ENCODE data around the gene TLE2.
"Not testable (repeated sequence)": the region's sequence is repeated elsewhere in the genome, so short reads cannot be mapped to it uniquely, and the experiment has no call there.

The TLE2 gene

DNA sequence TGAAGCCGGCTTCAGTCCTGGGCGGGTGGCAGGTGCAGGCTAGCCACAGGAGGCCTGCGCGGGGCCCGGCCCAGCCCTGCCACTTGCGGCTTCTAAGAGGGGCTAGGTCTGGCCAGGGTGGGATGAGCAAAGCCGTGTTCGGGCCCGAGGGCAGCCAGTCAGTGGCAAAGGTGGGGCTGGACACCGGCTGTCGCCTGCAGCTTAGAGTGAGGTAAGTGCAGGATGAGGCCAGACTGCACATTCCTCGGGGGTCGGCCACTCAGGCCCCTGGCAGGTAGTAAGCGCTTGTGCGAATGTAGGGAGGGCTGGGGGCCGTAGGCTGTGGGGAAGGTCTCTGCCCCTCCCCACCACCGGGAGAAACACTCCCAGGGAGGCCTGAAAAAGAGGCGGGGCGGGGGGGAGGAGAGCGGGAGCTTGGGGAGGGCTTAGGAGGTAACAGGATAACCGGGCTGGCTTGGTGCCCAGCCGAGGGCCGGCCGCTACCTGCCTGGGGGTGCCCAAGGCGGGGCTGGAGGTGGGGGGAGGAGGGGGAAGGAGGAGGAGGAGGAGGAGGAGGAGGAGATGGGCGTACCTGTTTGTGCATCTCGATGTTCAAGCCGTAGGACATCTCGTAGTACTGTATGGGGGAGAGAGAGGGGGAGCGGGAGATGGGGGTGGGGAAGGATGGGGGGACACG lies 26.8 kb upstream of the TLE2 start:
- no peak for DNase-seq

DNA sequence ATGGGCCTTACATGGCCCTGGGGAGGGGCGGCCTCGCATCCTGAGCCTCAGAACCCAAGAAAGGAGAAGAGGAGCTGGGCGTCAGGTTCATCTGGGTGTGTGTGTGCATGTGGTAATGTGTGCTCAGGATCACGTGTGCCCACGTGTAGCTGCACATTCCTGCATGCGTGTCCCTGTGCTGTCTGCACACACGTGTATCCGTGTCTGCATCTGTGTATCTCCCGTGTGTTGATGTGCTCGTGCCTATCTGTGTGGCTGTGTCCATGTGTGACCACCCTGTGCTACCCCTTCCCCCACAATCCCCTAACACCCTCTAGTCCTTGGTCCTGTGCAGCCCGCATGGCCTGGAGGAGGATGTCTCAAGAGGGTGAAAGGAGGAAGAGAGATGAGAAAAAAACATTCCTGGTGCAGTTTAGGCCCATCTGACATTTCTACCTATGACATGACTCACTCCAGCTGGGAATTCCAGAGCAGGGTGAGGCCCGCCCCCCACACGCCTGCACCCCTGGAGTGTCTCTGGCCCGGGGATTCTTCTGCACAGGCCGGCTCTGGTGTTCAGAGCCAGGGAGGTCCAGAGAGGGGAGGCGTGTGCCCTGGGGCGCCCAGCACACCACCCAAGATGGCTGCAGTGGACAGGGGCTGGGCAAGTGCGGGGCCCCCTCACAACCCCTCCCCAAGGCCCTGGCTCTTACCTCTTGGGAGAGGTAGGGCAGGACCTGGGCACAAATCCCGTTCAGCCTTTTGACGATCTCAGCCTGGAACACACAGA lies 26.1 kb upstream of the TLE2 start:
- no peak for DNase-seq

DNA sequence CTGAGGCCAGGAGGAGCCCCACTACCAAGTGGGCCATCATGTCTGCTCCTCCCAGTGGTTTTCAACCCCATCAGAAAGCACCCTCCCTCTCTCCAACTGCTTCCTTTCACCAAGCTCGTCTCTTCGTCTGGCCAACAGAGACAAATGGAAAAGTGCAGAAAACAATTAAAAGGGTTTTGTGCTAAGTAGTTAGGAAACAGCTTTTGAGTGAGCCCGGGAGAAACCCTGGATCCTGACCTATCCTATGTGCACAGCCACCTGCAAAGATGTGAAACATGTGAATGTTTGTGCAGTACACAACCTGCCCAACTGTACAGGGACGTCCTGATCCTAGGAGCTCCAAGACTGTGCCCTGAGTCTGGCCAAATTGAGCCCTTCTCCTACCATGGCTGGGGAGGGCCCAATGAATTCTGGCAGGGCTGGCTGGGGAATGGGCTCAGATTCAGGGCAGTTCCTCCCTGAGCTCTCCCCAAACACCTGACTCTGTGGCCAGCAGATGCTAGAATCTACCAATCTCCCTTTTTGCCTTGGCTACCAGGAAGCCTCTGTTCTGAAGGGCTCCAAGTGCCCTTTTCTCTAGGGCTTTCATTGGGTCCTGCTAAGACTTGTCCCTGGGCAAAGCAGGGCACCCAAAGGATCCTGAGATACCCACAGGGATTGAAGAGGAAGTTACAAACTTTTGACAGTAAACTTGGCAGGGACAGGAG lies 25.3 kb upstream of the TLE2 start:
- no peak for DNase-seq

DNA sequence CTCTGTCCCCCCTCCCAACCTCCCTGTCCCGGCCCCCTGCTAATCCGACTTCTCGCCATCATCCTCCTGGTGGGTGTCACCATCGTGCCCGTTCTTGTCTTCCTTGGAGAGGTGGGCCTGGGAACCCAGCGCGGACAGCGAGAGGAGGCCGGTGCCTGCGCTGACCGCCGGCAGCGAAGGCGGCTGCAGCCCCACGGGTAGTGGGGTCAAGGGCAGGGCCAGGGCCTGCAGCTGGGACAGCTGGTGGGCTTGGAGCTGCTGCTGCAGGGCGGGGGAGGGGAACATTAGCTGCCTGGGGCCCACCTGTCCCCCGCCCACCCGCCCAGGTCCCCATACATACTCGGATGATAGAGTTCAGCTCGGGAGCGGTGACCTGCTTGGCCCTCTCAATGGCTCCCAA lies 24.7 kb upstream of the TLE2 start:
- DNase-seq, result no peak

DNA sequence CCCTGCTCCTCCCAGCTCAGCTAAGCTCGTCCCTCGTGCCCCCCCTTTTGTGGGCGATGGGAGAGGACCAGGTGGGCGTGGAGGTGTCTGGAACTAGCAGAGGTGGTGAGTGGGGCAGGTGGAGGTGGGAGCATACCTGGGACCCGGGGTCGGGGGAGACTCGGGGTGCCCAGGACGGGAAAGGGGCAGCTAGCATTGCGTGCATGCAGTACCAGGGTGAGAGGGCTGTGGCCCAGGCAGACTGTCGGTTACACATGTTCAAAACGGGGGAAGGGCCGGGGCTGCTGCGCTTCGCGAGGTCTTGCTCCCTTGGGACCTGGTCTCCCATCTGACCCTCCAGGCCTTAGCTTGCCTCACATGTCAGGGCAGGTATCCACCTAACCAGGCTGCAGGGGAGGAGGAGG lies 24.1 kb upstream of the TLE2 start:
- no peak for DNase-seq

DNA sequence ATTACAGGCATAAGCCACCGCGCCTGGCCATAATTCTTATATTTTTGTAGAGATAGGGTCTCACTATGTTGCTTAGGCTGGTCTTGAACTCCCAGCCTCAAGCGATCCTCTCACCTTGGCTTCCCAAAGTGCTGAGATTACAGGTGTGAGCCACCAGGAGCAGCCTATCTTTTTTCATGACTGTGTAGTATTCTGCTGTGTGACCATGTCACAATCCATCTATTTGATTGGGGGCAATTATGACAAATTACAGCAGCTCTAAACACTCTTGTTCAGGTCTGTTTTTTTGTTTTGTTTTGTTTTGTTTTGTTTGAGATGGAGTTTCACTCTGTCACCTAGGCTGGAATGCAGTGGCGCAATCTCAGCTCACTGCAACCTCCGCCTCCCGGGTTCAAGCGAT lies 20.9 kb upstream of the TLE2 start:
- DNase-seq, result not testable (repeated sequence)

DNA sequence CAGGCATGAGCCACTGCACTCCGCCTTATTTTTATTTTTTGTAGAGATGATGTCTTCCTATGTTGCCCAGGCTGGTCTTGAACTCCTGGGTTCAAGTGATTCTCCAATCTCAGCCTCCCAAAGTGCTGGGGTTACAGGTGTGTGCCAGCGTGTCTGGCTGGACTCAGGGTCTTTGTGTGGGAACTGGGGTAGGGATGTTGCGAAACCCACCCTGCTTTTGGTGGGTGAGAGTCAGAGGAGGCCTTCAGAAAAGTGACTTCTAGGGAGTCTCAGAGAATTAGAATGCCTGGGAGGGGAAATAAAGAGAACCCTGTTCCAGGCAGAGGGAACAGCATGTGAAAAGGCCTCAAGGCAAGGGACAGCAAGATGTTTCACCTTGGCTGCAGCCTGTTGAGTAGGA lies 20.0 kb upstream of the TLE2 start:
- no peak for DNase-seq

DNA sequence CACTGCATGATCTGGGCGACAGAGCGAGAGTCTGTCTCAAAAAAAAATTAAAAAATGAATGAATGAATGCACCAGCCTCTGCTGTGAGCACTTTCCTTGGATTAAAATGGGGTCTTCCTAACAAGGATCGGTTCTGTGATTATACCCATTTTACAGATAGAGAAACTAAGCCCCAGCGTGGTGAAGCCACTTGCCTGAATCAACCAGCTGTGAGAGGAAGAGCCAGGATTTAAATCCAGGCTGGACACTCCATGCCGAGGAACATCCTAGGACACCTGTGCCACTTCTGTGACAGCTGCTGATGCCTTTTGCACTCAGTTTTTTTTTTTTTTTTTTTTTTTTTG lies 19.1 kb upstream of the TLE2 start:
- DNase-seq, result no peak

DNA sequence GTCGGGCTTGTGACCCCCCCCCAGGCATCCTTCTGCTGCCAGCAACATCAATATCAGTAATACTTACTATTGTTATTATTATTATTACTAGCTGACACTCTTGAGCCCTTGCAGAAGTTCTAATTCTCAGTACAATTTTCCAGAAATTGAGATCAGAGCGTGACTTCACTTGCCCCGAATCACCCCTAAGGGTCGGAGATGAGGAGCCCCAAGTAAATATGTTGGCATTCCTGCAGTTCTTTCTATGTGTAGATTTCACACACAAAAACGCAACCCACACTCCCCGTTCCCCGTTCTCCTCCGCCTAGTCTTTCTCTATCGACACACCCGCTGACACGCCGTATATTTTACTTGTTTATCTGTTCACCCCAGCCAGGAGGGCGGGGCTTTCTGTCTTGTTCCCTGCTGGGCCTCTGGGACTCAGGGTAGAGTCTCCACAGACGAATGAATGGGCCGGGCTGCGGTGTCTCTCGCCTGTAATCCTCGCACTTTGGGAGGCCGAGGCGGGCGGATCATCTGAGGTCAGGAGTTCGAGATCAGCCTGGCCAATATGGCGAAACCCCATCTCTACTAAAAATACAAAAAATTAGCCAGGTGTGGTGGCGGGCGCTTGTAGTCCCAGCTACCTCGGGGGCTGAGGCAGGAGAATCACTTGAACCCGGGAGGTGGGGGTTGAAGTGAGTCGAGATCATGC lies 18.6 kb upstream of the TLE2 start:
- peak; percentile 80 for DNase-seq

DNA sequence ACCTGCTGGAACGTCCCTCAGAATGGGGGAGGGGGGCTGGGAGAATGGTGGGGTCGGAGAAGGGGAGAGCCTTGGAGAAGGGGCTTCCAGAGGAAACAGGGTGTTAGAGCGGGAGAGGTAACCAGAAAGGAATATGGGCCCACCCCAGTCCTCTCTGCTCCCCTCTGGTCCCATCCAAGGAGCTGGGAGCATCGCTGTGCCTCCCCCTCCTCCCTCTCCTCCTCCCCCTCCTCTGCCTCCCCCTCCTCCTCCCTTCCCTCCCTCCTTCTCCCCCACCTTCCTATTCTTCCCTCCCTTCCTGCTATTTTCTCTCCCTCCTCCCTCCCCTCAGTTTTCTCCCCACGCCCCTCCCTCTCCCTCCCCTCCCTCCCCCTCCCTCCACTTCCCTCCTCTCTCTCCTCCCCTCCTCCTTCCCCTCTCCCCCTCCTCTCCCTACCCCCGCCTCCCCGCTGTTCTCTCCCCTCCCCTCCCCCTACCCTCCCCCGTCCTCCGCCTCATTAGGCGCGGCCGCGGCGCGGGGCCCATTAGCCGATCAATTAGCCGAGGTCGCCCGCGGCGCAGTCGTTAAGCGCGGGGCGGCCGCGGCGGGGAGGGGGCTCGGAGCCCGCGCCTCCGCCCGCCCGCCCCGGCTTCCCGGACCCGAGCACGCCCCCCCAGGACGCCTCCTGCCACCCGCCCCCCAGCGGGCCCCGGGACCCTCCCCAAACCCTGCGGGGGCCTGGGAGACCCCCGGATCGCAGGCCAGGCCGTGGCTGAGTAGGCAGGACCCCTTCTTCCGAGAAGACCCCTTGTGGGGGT lies 17.8 kb upstream of the TLE2 start:
- DNase-seq, result no peak

DNA sequence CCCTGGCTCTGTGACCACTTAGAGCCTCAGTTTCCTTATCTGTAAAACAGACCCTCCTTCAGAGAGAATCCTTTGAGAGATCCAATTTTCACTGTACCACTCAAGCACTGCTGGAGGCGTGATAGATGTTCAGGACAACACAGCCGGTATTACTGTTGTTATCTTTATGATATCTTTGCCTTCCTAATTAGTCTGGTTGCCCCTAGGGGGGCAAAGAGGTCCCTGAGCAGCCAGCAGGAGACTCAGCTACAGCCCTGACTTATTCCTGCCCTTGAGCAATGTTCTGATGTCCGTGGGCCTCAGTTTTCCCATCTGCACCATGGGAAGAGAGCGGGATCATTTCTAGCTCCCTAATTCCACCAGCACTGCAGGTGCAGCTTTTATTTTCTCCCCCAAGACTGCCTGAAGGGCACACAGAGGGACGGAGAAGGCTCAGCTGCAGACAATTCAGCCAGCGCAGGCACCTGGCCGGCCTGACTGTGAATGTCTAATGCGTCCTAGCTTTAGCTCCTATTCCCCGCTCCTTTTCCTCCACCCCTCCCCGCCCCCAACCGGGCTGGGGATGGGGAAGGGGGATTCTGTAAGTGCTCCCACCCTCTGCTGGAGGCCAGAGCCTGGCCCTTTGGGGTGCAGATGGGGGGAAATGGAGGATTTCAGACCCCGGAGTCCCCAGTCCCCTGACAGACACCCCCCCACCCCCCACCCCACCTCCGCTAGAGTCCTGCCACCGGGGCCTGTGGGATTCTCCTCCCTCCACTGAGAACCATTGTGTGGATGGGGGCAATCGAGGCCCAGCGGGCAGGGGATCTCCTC lies 17.0 kb upstream of the TLE2 start:
- DNase-seq, result no peak

DNA sequence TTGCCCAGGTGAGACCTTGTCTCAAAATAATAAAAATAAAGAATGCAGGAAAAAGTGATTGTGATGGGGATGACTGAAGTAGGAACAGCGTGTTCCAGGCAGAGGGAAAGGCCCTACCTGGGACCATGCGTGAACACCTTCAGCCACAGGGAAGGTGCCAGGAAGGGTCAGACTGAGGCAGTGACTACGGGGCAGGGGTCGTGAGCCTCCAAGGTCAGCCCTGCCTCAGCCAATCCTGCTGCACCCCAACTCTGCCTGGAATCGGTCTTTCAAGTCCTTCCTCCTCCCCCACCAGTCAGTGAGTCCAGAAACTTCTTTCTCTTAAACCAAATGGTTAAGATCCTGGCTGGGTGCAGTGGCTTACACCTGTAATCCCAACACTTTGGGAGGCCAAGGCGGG lies 16.1 kb upstream of the TLE2 start:
- DNase-seq, result no peak

DNA sequence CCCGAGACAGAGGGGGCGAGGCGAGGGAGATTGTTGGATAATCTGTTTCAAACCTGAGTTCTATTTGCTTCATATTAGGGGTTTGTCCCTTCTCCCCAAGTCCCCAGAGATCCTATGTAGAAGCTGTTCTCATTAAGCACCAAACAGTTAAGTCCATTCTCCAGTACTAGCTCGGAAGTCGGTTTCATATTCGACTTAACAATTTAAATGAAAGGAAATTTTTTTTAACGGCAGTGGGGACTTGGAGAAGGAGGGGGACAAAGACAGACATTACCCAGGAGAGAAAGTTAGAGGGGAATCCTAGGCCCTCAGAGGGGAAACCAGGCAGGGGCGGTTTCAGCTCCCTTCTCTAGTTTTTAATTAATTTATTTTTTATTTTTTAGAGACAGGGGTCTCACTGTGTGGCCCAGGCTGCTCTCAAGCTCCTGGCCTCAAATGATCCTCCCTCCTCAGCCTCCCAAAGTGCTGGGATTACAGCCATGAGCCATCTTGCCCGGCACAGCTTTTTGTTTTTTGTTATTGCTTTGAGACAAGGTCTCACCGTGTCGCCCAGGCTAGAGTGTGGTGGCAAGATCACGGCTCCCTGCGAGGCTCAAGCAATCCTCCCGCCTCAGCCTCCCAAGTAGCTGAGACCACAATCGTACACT lies 13.7 kb upstream of the TLE2 start:
- no peak for DNase-seq

DNA sequence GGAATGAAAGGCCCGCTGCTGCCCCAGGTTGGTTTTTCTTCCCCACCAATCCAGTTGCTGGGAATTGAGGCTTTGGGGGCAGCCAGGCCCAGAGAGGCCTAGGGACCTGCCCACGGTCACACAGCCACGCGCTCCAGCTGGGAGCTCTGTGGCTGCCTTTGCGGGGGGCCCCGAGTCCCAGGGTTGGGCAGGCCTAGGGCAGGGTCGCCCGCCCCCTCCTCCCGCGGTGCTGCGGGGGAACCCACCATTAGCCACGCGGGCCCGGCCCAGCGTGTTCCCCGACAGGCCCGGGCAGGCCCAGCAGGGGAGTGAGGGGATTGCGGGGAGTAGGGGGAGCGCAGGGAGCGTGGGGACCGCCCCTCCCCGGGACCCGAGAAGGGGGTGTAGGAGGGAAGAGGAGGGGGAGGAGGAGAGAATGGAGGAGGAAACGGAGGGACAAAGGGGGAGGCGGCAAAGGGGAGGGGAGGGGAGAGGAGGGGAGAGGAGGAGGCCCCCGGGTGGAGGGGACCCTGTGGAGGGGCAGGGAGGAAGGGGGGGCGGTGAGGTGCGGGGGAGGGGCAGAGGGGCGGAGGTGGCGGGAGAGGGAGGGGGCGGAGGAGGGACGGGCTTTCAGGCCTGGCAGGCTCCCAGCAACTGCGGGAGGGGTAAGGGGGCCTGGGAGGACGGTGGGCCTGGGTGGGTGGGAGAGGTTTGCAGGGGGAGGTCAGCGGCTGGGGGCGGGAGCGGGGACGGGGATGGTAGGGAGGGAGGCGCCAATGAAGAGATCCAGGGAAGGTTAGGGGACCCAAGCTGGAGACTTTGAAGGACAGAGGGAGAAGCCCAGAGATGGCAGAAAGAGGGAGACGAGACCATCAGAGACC lies 12.9 kb upstream of the TLE2 start:
- DNase-seq, result no peak

DNA sequence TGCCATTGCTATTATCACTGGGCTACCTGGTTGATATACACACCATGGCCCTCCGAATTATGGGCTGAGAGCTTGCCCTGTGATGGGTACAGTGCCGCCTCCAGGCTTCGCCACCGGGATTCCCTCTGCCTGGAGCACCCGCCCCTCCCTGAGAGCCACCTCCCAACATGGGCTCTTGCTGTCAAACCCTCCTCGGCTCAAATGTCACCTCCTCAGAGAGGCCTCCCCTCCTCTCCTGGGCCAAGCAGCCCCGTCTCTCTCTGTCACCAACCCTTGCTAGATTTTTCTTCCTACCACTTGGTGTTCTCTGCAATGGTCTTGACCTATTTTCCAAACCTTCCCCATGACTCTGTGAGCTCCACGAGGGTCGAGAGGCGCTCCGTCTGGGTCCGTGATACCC lies 12.2 kb upstream of the TLE2 start:
- DNase-seq, result no peak

DNA sequence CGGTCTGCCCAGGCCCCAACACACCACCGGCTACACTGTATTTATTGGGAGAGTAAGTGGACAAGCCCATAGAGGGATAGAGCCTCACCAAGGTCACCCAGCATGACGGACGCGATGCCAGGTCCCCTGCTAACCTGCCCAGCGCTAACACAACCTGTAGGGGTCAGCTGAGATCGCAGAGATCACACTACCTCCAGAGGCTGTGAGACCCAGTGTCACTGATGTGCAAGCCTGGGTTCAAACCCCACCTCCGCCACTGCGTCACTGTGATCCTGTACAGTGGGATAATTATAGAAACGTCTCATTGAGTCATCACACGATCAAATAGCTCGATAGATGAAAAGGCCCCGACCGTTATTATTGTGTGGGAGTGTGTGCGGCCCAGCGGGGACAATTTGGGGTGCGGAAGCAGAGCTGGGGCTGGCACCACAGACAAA lies 10.6 kb upstream of the TLE2 start:
- no peak for DNase-seq

DNA sequence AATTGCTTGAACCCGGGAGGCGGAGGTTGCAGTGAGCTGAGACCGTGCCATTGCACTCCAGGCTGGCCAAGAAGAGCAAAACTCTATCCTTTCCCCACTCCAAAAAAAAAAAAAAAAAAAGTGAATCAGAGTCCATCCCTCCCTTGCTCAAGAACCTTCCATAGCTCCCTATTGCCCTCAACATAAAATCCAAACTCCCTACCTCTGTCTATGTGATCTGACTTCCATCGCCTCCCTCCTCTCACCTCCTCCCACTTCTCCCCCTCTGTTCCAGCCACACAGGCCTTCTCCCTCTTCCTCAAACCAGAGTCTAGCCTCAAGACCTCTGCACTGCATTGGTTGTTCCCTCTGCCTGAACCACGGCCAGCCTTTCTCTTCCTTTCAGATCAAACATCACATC lies 10.0 kb upstream of the TLE2 start:
- no peak for DNase-seq

DNA sequence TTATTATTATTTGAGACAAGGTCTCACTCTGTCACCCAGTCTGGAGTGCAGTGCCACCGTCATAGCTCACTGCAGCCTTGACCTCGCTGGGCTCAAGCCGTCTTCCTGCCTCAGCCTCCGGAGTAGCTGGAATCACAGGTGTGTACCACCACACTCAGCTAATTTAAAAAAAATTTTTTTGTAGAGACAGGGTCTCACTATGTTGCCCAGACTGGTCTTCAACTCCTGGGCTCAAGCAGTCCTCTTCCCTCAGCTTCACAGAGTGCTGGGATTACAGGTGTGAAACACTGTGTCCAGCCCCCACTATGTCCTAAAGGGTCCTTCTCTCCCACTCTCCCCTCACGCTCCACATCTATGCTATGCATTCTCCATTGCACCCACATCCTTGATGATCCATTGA lies 9.1 kb upstream of the TLE2 start:
- no peak for DNase-seq

DNA sequence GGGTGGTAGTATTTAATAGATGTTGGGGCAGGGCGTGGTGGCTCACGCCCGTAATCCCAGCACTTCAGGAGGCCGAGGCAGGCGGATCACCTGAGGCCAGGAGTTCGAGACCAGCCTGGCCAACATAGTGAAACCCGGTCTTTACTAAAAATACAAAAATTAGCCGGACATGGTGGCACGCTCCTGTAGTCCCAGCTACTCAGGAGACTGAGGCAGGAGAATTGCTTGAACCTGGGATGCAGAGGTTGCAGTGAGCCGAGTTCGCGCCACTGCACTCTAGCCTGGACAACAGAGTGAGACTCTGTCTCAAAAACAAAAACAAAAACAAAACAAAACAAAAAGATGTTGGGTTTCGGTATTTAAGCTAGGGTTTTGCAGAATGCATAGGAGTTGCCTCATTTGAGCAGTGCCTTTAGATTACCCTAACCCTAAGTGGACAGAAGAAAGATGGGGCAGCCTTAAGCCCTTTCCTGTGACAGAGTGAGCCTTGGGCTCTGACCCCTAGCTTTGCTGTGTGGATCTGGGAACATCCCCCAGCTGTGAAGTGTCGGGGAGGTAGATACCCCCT lies 8.0 kb upstream of the TLE2 start:
- DNase-seq, result not testable (repeated sequence)

Measured in activated CD4-positive, alpha-beta T cell treated with anti-CD3 and anti-CD28 coated beads for 48 hours (primary cell).